Stimulated activated CD4-positive, alpha-beta T cell treated with anti-CD3 and anti-CD28 coated beads, TNF-alpha, amount 100 ng/mL, for 24 hours (primary cell): ENCODE results near the gene TSHZ3.

Experiments
- DNase-seq, 3 experiments: peaks; one replicate each; pipeline ENCODE4 v3.0.0-alpha.2; 2020; ENCODE audit warnings: low read depth in 3 of 3

TSHZ3 gene

GRCh38 chr19:31231237-31231636 is 118.0 kb downstream of the TSHZ3 start:
- no peak for DNase-seq

- DNase-seq: no peak
Observed at GRCh38 chr19:31226151-31226935, 122.9 kb downstream of the TSHZ3 start.
